ENCODE results near the gene PKD1L1.
"Not testable (repeated sequence)": the region's sequence is repeated elsewhere in the genome, so short reads cannot be mapped to it uniquely, and the experiment has no call there.

PKD1L1 gene

GRCh38 chr7:47941136-47941844 lies 7.0 kb downstream of the PKD1L1 start:
- peak; percentile 47 for DNase-seq (ENCODE audit: low read depth)
- H3K4me3 ChIP-seq (ENCODE audit: low read depth, low read length), result no peak overlapping the region

GRCh38 chr7:47940088-47941013 lies 7.9 kb downstream of the PKD1L1 start:
- no peak overlapping the region for H3K4me3 ChIP-seq (ENCODE audit: low read depth, low read length)
- peak; percentile 41 for DNase-seq (ENCODE audit: low read depth)

- H3K4me3 ChIP-seq (ENCODE audit: low read depth, low read length), result no peak overlapping the region
- no peak for DNase-seq (ENCODE audit: low read depth)
Observed at GRCh38 chr7:47939425-47940036, 8.7 kb downstream of the PKD1L1 start.

- no peak for DNase-seq (ENCODE audit: low read depth)
- no peak overlapping the region for H3K4me3 ChIP-seq (ENCODE audit: low read depth, low read length)
Observed at GRCh38 chr7:47938574-47939165, 9.6 kb downstream of the PKD1L1 start.

GRCh38 chr7:47937711-47938573 lies 10.3 kb downstream of the PKD1L1 start:
- DNase-seq (ENCODE audit: low read depth), result no peak

GRCh38 chr7:47937065-47937687 lies 11.1 kb downstream of the PKD1L1 start:
- no peak for DNase-seq (ENCODE audit: low read depth)
- H3K4me3 ChIP-seq (ENCODE audit: low read depth, low read length), result no peak overlapping the region

More at GRCh38 chr7:47937711-47938573, 10.3 kb downstream of the PKD1L1 start:
- no peak overlapping the region for H3K4me3 ChIP-seq (ENCODE audit: low read depth, low read length)

- no peak overlapping the region for H3K4me3 ChIP-seq (ENCODE audit: low read depth, low read length)
- no peak for DNase-seq (ENCODE audit: low read depth)
Observed at GRCh38 chr7:47936323-47936722, 11.9 kb downstream of the PKD1L1 start.

- no peak for DNase-seq (ENCODE audit: low read depth)
- H3K4me3 ChIP-seq (ENCODE audit: low read depth, low read length), result no peak overlapping the region
Observed at GRCh38 chr7:47935336-47935735, 12.9 kb downstream of the PKD1L1 start.

- no peak for DNase-seq (ENCODE audit: low read depth)
- no peak overlapping the region for H3K4me3 ChIP-seq (ENCODE audit: low read depth, low read length)
Observed at GRCh38 chr7:47934831-47935230, 13.4 kb downstream of the PKD1L1 start.

GRCh38 chr7:47933215-47933614 lies 15.1 kb downstream of the PKD1L1 start:
- H3K4me3 ChIP-seq (ENCODE audit: low read depth, low read length), result no peak overlapping the region
- DNase-seq (ENCODE audit: low read depth), result no peak

GRCh38 chr7:47932466-47933037 lies 15.7 kb downstream of the PKD1L1 start:
- H3K4me3 ChIP-seq (ENCODE audit: low read depth, low read length), result no peak overlapping the region
- DNase-seq (ENCODE audit: low read depth), result no peak

- DNase-seq (ENCODE audit: low read depth), result no peak
- H3K4me3 ChIP-seq (ENCODE audit: low read depth, low read length), result no peak overlapping the region
Observed at GRCh38 chr7:47932016-47932415, 16.2 kb downstream of the PKD1L1 start.

GRCh38 chr7:47931005-47932004 lies 17.0 kb downstream of the PKD1L1 start:
- no peak overlapping the region for H3K4me3 ChIP-seq (ENCODE audit: low read depth, low read length)
- no peak for DNase-seq (ENCODE audit: low read depth)

- H3K4me3 ChIP-seq (ENCODE audit: low read depth, low read length), result no peak overlapping the region
- no peak for DNase-seq (ENCODE audit: low read depth)
Observed at GRCh38 chr7:47924266-47924665, 24.0 kb downstream of the PKD1L1 start.

- not testable (repeated sequence) for H3K4me3 ChIP-seq (ENCODE audit: low read depth, low read length); DNase-seq (ENCODE audit: low read depth)
Observed at GRCh38 chr7:47923081-47923875, 25.0 kb downstream of the PKD1L1 start.

GRCh38 chr7:47916514-47916913 lies 31.8 kb downstream of the PKD1L1 start:
- H3K4me3 ChIP-seq (ENCODE audit: low read depth, low read length); DNase-seq (ENCODE audit: low read depth): not testable (repeated sequence)

Measured in skeletal muscle cell (primary cell).